GM18951 (cell line): ENCODE results near the gene C19orf33.
"Not testable (repeated sequence)": the region's sequence is repeated elsewhere in the genome, so short reads cannot be mapped to it uniquely, and the experiment has no call there.

Experiments
- POLR2A ChIP-seq: IDR thresholded peaks from 4 replicates; pipeline ENCODE4 v1.6.1; 2011; ENCODE audit warnings: mild to moderate bottlenecking; ENCODE audit not compliant: insufficient read length, insufficient read depth; ENCODE audit errors: extremely low read depth
- in situ Hi-C: fragments of 300-500 bp; cut with MboI; formaldehyde crosslinking; loops from one replicate; pipeline ENCODE4 v1.12.0; 2022; ENCODE audit warnings: low sequenced_read_pairs, mixed read lengths, inconsistent platforms; ENCODE audit not compliant: unreplicated experiment

Gene C19orf33

DNA sequence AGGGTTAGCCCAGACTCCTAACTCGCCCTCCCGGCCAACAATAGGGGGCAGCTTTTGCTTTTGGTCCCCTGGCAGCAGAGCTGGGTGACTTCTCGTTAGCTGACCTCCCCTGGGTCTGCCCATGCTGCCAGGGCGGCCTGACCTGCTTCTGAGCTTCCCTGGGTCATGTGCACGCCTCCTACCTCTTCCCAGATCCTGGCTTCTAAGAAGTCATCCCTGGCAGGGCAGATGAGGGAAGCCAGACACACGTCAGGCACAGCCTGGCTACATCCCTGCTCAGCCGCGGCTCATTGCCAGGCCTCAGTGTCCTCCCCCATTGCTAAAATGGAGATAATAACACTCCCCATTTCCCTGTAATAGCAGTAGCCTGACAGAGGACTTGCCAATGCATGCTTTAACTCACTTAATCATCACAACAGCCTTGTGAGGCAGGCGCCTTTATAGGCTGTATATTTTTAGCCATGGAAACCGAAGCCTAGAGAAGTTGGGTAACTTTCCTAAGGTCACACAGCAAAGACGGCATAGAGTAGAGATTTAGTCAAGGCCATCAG lies 17.7 kb downstream of the C19orf33 start:
- in situ Hi-C loops: no loop called here
- TF ChIP-seq POLR2A: no peak

- in situ Hi-C loops: no loop called here
Measured at GRCh38 chr19:38323291-38323690, 19.2 kb downstream of the C19orf33 start.

GRCh38 chr19:38324431-38324830 lies 20.4 kb downstream of the C19orf33 start:
- no peak for TF ChIP-seq POLR2A
- in situ Hi-C loops: no loop called here

More at GRCh38 chr19:38323291-38323690, 19.2 kb downstream of the C19orf33 start:
- TF ChIP-seq POLR2A: no peak

DNA sequence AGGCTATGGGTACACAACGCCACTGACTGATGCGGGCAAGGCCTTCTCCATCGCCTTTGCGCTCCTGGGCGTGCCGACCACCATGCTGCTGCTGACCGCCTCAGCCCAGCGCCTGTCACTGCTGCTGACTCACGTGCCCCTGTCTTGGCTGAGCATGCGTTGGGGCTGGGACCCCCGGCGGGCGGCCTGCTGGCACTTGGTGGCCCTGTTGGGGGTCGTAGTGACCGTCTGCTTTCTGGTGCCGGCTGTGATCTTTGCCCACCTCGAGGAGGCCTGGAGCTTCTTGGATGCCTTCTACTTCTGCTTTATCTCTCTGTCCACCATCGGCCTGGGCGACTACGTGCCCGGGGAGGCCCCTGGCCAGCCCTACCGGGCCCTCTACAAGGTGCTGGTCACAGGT lies 22.5 kb downstream of the C19orf33 start:
- in situ Hi-C loops: loop anchor here (5.0 kb wide), 1 partner anchor 94 kb away; no protein-coding TSS in a partner anchor

GRCh38 chr19:38329651-38330050 lies 25.6 kb downstream of the C19orf33 start:
- in situ Hi-C loops: loop anchor here (5.0 kb wide), 1 partner anchor 97 kb away; no protein-coding TSS in a partner anchor
- no peak for TF ChIP-seq POLR2A

More for the DNA sequence above, 22.5 kb downstream of the C19orf33 start:
- no peak for TF ChIP-seq POLR2A

DNA sequence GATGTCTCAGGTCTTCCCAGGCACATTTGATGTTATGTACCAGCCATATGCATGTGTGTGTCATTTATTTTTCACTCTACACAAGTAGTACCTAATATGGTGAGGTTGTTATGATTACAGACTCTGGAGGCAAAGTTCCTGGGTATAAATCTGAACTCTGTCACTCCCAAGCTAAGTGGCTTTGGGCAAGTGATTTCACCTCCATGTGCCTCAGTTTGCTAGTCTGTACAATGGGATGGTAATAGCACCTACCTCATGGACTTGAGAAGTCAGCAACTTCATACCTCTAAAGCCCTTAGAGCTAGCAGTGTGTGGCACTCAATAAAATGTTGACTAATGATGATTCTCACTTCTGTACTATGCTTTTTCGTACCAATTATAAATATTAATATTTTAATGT lies 27.7 kb downstream of the C19orf33 start:
- no peak for TF ChIP-seq POLR2A
- in situ Hi-C loops: no loop called here

DNA sequence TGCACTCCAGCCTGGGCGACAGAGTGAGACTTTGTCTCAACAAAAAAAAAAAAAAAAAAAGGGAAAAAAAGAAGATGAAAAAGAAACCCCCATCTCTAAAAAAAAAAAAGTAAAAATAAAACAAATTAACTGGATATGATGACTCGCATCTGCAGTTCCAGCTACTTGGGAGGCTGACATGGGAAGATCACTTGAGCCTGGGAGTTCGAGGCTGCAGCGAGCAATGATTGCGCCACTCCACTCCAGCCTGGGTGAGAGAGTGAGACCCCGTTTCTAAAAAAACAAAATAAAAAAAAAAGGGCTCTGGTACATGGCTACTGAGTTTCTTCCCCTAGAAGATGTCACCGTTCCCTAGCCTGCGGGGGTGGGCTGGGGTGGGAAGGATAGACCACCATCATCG lies 29.2 kb downstream of the C19orf33 start:
- in situ Hi-C loops: no loop called here
- no peak for TF ChIP-seq POLR2A

DNA sequence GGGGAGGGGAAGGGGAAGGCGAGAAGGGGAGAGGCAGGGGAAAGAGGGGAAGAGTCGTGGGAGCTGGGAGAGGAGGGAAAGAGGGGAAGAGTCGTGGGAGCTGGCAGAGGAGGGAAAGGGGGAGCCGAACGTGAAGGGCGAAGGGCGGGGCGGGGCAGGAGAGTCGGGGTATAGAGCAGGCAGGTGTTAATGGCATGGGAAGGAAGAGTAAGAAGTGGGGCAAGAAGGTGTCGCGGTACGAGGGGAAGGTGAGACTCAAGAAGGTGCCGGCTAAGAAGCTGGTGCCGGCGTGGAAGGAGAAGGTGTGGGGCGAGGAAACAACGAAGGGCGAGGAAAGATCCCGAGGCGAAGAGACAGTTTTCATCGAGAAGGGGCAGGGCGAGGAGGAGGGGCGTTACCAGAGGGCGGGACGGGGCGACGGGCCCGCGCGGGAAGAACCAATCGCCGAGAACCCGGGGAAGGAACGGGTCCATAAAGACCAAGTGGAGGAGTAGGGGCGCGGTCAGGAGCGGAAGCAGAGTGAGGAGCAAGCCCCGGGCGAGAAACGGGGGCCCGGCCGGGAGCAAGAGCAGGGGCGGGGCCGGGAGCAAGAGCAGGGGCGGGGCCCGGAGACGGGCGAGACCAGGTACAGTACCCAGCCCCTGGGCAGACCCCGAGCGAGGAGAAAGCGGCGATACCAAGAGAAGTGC lies 32.0 kb downstream of the C19orf33 start:
- in situ Hi-C loops: no loop called here

DNA sequence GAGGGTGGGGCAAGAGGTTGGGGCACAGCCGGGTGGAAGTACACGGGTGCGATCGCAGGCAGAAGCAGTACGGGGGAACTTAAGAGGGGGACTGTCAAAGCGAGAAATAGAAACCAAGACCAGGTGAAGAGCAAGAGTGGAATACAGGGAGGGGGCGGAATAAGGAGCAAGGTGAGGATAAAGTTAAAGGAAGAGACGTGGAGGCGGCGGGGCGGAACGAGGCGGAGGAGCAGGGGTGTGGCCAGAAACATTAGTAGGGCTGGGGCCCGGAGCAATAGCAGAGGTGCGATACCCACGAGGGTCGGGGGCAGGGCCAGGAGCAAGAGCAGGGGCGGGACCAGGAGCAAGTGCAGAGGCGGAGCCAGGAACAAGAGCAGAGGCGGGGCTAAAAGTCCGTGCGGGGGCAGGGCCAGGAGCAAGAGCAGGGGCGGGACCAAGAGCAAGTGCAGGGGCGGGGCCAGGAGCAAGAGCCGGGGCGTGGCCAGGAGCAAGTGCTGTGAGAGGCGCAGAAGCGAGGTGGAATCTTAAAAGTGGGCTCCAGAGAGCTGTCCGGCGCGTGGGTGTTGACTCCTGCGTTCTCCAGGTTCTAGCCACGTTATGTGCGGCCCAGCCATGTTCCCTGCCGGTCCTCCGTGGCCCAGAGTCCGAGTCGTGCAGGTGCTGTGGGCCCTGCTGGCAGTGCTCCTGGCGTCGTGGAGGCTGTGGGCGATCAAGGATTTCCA lies 32.7 kb downstream of the C19orf33 start:
- in situ Hi-C loops: no loop called here
- TF ChIP-seq POLR2A: peak; percentile 22

More for the DNA sequence above, 32.0 kb downstream of the C19orf33 start:
- TF ChIP-seq POLR2A: peak; percentile 47

- in situ Hi-C loops: no loop called here
- no peak for TF ChIP-seq POLR2A
Measured at GRCh38 chr19:38337360-38337653, 33.3 kb downstream of the C19orf33 start.

DNA sequence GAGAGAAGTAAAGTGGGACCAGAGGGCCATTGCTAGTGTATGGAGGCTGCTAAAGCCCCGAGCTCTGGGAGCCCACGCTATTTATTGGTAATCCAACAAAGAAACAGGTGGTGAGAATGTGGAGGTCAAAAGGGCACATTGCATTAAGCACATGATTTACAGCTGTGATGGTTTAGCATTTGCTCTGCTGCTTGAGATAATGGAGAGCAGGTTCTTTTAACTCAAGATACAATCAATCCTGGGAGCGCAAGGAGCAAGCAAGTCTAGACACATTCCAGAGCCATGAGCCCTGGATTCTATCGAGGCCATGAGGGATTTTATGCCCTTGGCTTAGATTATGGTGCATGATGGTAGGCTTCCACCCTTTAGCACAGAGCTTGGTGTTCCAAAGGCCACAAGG lies 35.0 kb downstream of the C19orf33 start:
- in situ Hi-C loops: not testable (repeated sequence)

DNA sequence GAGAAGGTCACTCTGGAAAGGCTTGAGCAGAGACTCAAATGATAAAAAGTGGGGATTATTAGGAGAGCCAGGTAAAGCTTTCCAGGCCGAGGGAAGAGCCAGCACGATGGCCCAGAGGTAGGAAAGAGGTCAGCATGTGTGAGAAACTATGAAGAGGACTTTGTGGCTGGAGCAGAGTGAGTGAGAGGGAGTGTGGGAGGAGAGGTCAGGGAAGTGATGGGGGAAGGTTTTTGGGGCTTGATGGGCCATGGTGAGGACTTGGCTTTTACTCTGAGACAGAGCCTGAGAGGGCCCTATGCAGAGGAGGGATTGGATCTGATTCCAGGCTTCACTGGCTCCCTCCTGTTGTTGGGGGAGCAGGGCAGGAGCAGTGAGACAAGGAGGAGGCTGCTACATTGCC lies 36.9 kb downstream of the C19orf33 start:
- no peak for TF ChIP-seq POLR2A
- in situ Hi-C loops: no loop called here

DNA sequence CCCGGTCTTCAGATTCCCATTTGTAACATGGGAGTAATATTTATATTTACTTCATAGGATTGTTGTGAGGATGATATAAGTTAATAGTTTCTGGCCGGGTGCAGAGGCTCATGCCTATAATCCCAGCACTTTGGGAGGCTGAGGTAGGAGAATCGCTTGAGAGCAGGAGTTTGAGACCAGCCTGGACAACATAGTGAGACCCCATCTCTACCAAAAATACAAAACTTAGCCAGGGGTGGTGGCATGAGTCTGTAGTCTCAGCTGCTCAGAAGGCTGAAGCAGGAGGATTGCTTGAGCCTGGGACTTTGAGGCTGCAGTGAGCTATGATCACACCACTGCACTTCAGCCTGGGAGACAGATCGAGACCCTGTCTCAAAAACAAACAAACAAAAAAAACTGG lies 42.8 kb downstream of the C19orf33 start:
- no peak for TF ChIP-seq POLR2A
- in situ Hi-C loops: no loop called here

DNA sequence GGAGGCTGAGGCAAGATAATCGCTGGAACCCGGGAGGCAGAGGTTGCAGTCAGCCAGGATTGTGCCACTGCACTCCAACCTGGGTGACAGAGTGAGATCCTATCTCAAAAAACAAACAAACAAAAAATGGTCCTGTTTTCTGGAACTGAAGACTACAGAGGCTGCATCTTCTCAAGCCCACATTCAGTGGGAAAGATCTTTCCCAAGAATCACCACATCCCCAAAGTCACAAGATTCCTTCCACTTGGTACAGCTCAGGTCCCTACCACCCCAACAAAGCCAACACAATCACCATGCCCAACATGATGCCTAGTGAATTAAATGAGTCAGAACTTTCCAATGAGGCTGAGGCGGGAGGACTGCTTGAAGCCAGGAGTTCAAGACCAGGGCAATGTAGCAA lies 46.8 kb downstream of the C19orf33 start:
- TF ChIP-seq POLR2A: no peak
- in situ Hi-C loops: loop anchor here (10.0 kb wide), 1 partner anchor 116 kb away; no protein-coding TSS in a partner anchor
